Measurements from ENCODE around the gene TMEM109.
A peak's percentile ranks its signal among the peaks of the same experiment; 100 is the strongest.

The TMEM109 gene

GRCh38 chr11:60924110-60924905 lies 10.3 kb downstream of the TMEM109 start, which contains the start of gene TMEM132A:
TMEM132A (plus strand) TSS chr11:60924460; CDS start chr11:60924634, 174 bp downstream.
- peaks cover 29% of the 10 kb centered on the region for H3K4me1 Mint-ChIP-seq (ENCODE audit: low read depth)
- H3K27ac Mint-ChIP-seq, result no peak within 1 kb of the TSS
- peaks cover 42% of the 10 kb centered on the region for H3K36me3 Mint-ChIP-seq (ENCODE audit: low read depth)
- H3K4me3 Mint-ChIP-seq, result peak within 1 kb of the TSS; percentile 57
- peaks cover 15% of the 10 kb centered on the region for H3K27me3 Mint-ChIP-seq
- H3K9me3 Mint-ChIP-seq, result no peaks in the 10 kb centered on the region

GRCh38 chr11:60924906-60925853 lies 11.2 kb downstream of the TMEM109 start:
- no peak overlapping the region for H3K27ac Mint-ChIP-seq

GRCh38 chr11:60925868-60926267 lies 11.9 kb downstream of the TMEM109 start:
- Mint-ChIP-seq H3K27ac (no peak overlapping the region), H3K4me1 (ENCODE audit: low read depth) (peaks cover 22% of the 10 kb centered on the region), H3K36me3 (ENCODE audit: low read depth) (peaks cover 27% of the 10 kb centered on the region), H3K4me3 (no peak overlapping the region), H3K9me3 (no peaks in the 10 kb centered on the region), H3K27me3 (peaks cover 15% of the 10 kb centered on the region)

More at GRCh38 chr11:60924906-60925853, 11.2 kb downstream of the TMEM109 start:
- H3K9me3 Mint-ChIP-seq, result no peaks in the 10 kb centered on the region
- H3K4me3 Mint-ChIP-seq, result peak overlapping the region; percentile 57
- H3K36me3 Mint-ChIP-seq (ENCODE audit: low read depth), result peaks cover 33% of the 10 kb centered on the region
- peaks cover 15% of the 10 kb centered on the region for H3K27me3 Mint-ChIP-seq
- H3K4me1 Mint-ChIP-seq (ENCODE audit: low read depth), result peaks cover 22% of the 10 kb centered on the region

- Mint-ChIP-seq H3K36me3 (ENCODE audit: low read depth) (peaks cover 20% of the 10 kb centered on the region), H3K4me3 (no peak overlapping the region), H3K27me3 (peaks cover 15% of the 10 kb centered on the region), H3K27ac (no peak overlapping the region), H3K9me3 (no peaks in the 10 kb centered on the region), H3K4me1 (ENCODE audit: low read depth) (peaks cover 22% of the 10 kb centered on the region)
These were observed 12.5 kb downstream of the TMEM109 start for GRCh38 chr11:60926500-60926899.

- Mint-ChIP-seq H3K4me3 (no peak overlapping the region), H3K9me3 (no peaks in the 10 kb centered on the region), H3K4me1 (ENCODE audit: low read depth) (peaks cover 22% of the 10 kb centered on the region), H3K27ac (no peak overlapping the region), H3K27me3 (peaks cover 15% of the 10 kb centered on the region), H3K36me3 (ENCODE audit: low read depth) (peaks cover 14% of the 10 kb centered on the region)
These were observed 13.2 kb downstream of the TMEM109 start for GRCh38 chr11:60927061-60927592.

GRCh38 chr11:60927600-60927999 lies 13.6 kb downstream of the TMEM109 start:
- no peaks in the 10 kb centered on the region for H3K9me3 Mint-ChIP-seq
- H3K4me1 Mint-ChIP-seq (ENCODE audit: low read depth), result peaks cover 22% of the 10 kb centered on the region
- H3K27ac Mint-ChIP-seq, result no peak overlapping the region
- peaks cover 15% of the 10 kb centered on the region for H3K27me3 Mint-ChIP-seq
- peaks cover 9% of the 10 kb centered on the region for H3K36me3 Mint-ChIP-seq (ENCODE audit: low read depth)
- H3K4me3 Mint-ChIP-seq, result no peak overlapping the region

- Mint-ChIP-seq H3K36me3 (ENCODE audit: low read depth) (no peaks in the 10 kb centered on the region), H3K4me1 (ENCODE audit: low read depth) (peaks cover 19% of the 10 kb centered on the region), H3K9me3 (no peaks in the 10 kb centered on the region), H3K4me3 (no peak overlapping the region), H3K27ac (no peak overlapping the region), H3K27me3 (peaks cover 15% of the 10 kb centered on the region)
These were observed 14.6 kb downstream of the TMEM109 start for GRCh38 chr11:60928563-60929001.

GRCh38 chr11:60929764-60930163 lies 15.8 kb downstream of the TMEM109 start:
- H3K36me3 Mint-ChIP-seq (ENCODE audit: low read depth), result no peaks in the 10 kb centered on the region
- H3K27ac Mint-ChIP-seq, result no peak overlapping the region
- H3K4me3 Mint-ChIP-seq, result no peak overlapping the region
- no peaks in the 10 kb centered on the region for H3K9me3 Mint-ChIP-seq
- H3K4me1 Mint-ChIP-seq (ENCODE audit: low read depth), result peaks cover 15% of the 10 kb centered on the region
- H3K27me3 Mint-ChIP-seq, result peaks cover 15% of the 10 kb centered on the region

GRCh38 chr11:60930394-60930793 lies 16.4 kb downstream of the TMEM109 start:
- peaks cover 9% of the 10 kb centered on the region for H3K4me1 Mint-ChIP-seq (ENCODE audit: low read depth)
- H3K27me3 Mint-ChIP-seq, result peaks cover 11% of the 10 kb centered on the region
- no peaks in the 10 kb centered on the region for H3K36me3 Mint-ChIP-seq (ENCODE audit: low read depth)
- no peak overlapping the region for H3K27ac Mint-ChIP-seq
- H3K4me3 Mint-ChIP-seq, result no peak overlapping the region
- no peaks in the 10 kb centered on the region for H3K9me3 Mint-ChIP-seq

GRCh38 chr11:60931917-60932316 lies 18.0 kb downstream of the TMEM109 start:
- Mint-ChIP-seq H3K4me3 (no peak overlapping the region), H3K9me3 (no peaks in the 10 kb centered on the region), H3K36me3 (ENCODE audit: low read depth) (no peaks in the 10 kb centered on the region), H3K27me3 (peaks cover 3% of the 10 kb centered on the region), H3K27ac (no peak overlapping the region), H3K4me1 (ENCODE audit: low read depth) (no peaks in the 10 kb centered on the region)

GRCh38 chr11:60932605-60933356 lies 18.8 kb downstream of the TMEM109 start:
- no peak overlapping the region for H3K27ac Mint-ChIP-seq

GRCh38 chr11:60933416-60934123 lies 19.6 kb downstream of the TMEM109 start:
- no peak overlapping the region for H3K4me3 Mint-ChIP-seq
- no peak overlapping the region for H3K27ac Mint-ChIP-seq
- no peaks in the 10 kb centered on the region for H3K4me1 Mint-ChIP-seq (ENCODE audit: low read depth)
- H3K27me3 Mint-ChIP-seq, result no peaks in the 10 kb centered on the region
- H3K36me3 Mint-ChIP-seq (ENCODE audit: low read depth), result no peaks in the 10 kb centered on the region
- H3K9me3 Mint-ChIP-seq, result no peaks in the 10 kb centered on the region

More at GRCh38 chr11:60932605-60933356, 18.8 kb downstream of the TMEM109 start:
- Mint-ChIP-seq H3K4me1 (ENCODE audit: low read depth) (no peaks in the 10 kb centered on the region), H3K27me3 (peaks cover 3% of the 10 kb centered on the region), H3K4me3 (no peak overlapping the region), H3K36me3 (ENCODE audit: low read depth) (no peaks in the 10 kb centered on the region), H3K9me3 (no peaks in the 10 kb centered on the region)

GRCh38 chr11:60934124-60934789 lies 20.3 kb downstream of the TMEM109 start:
- no peaks in the 10 kb centered on the region for H3K27me3 Mint-ChIP-seq

More at GRCh38 chr11:60934124-60934789, 20.3 kb downstream of the TMEM109 start:
- Mint-ChIP-seq H3K4me1 (ENCODE audit: low read depth) (no peaks in the 10 kb centered on the region), H3K9me3 (no peaks in the 10 kb centered on the region), H3K36me3 (ENCODE audit: low read depth) (no peaks in the 10 kb centered on the region), H3K27ac (no peak overlapping the region), H3K4me3 (no peak overlapping the region)

Measured in stimulated activated naive CD8-positive, alpha-beta T cell treated with anti-CD3 and anti-CD28 coated beads, Interleukin-15, Interleukin-2, amounts not matched to agents 100 ng/mL and 50 ng/mL, for 24 hours (primary cell).